Astrocyte of the hippocampus (primary cell): Measurements from ENCODE around the gene SCN4B.

ENCODE experiments used
- DNase-seq: peaks from one replicate; pipeline ENCODE4 v3.0.0; 2011; ENCODE audit warnings: low read depth, low spot score

The SCN4B gene

GRCh38 chr11:118152020-118152551, 537 bp downstream of the SCN4B start:
- peak; percentile 29 for DNase-seq

DNA sequence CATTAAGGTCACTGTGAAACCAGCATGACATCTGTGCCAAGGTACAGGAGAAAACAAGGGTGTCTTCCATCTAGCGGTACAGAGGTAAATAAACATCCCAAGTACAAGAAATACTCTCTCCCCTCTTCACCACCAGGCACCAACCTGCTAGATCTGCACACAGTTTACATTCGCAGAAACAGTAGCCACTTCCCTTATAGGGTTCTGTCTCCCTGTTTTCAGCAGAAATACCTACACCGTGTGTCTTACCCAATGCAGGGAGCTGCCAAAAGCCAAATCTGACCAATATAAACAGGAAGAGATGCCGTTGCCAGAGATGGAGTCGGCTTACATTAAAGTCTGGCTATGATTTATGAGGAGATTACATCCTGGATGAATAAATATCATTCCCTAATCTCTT, 1.2 kb downstream of the SCN4B start:
- peak; percentile 46 for DNase-seq

GRCh38 chr11:118149493-118149892, 3.1 kb downstream of the SCN4B start:
- no peak for DNase-seq

- DNase-seq, result peak; percentile 79
These were observed 3.8 kb downstream of the SCN4B start for GRCh38 chr11:118148856-118149255.

DNA sequence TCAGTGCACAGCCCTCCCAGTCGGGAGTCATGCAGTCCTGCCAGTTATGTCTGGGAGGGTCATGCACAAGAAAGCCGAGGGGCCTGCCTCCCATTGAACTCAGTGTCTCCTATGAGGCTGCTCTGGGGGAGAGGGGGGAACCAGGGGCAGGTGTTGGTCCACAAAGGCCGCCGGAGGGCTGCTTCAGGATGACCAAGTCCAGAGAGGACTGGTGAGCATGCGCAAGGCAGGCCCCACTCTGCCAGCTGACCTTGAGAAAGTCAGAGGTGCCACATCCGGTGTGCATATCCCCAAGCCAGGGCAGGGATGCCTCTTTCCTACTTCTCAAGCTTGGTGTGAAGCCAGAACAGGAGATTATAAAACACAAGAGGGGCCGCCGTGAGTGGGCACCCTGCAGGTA, 4.4 kb downstream of the SCN4B start:
- no peak for DNase-seq

GRCh38 chr11:118147502-118147901, 5.1 kb downstream of the SCN4B start:
- DNase-seq, result no peak

DNA sequence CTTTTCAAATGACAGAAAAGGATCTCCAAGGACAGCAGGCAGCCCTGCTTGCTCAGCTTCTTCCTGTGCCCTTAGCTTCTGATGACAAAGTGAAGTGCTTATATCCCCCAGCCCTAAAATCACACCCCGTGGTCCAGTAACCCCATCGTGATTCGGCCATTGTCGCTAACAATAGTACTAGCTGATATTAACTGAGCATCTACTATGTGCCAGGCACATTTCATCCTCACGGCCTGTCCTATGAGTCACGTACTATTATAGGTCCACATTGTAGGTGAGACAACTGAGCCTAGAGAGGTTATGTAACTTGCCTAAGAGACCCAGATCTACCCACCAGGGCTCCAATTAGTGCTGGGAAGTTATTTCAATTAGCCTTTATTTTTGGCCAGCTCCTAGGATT, 6.1 kb downstream of the SCN4B start:
- no peak for DNase-seq

GRCh38 chr11:118145285-118146227, 7.1 kb downstream of the SCN4B start:
- DNase-seq, result peak; percentile 88

DNA sequence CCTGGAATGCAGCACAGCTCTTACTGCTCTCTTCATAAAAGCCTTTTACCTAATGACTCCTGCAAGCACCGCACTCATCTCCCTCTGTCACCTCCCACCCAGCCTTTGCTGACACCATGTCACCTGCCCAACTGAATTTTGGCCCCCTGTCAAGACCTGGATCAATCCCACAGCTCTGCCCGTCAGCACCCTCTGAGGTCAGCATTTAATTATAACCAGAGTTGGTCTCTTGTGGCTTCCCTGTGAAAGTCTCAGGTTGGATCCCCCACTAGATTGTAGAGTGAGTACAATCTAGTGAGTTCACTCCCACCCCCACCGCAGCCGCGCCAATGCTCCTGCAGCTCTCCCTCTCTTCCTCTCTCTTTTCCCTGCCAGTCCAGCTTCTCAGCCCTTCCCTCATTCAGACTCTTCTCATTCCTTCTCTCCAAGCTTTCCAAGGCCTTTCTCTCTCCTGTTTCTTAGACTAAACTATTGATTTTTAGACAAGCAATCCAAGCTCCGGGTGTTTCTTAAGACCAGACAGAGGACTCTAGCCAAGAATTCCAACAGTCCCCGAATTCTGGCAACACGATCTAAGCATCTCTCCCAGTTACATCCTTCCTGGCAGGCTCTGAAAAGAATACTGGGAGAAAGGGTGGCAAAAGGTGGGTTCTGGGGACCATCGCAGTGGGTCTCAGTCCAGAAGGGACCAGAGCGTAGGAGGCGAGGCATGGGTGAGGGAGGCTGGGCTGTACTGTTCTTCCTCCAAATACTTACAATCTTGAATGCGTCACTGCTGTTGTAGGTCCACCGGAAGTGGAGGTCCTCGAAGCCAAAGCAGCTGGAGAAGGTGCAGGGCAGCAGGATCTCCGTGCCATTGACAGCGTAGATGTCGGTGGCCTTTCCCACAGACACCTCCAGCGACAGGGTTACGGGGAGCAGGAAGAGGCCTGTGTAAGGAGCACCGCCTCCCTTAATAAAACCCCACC, 8.0 kb downstream of the SCN4B start:
- DNase-seq, result no peak

- DNase-seq, result no peak
These were observed 8.9 kb downstream of the SCN4B start for GRCh38 chr11:118143661-118144185.

GRCh38 chr11:118142809-118143208, 9.8 kb downstream of the SCN4B start:
- DNase-seq, result no peak

- no peak for DNase-seq
These were observed 10.5 kb downstream of the SCN4B start for GRCh38 chr11:118142081-118142480.

- DNase-seq, result no peak
These were observed 13.0 kb downstream of the SCN4B start for GRCh38 chr11:118139578-118139977.

DNA sequence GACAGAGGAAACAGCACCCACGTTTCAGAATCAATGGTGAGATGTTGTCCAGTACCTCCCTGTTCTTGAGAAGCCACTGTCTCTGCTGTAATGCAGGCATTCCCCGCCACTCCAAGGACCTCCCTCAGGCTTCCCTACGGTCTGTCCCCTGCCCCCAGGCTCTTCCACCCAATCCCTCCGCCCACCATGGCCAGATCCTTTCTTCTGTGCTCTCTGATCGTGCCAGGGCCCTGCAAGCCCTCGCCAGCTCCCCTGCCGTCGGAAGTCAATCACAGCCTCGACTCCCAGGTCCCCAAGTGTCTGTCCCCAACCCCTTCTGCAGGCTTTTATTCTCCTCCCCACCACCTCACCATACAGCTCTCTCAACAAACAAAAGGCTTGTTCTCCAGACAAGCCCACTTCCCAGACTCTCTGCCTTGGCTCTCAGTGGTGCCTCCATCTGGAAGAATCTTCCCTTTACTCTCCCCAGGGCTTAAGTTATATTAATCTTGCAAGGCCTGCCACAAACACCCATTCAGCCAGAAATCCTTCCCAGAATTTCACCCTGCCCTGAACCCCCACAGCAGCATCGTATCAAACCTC, 13.7 kb downstream of the SCN4B start:
- no peak for DNase-seq

GRCh38 chr11:118136801-118137200, 15.8 kb downstream of the SCN4B start:
- DNase-seq, result no peak

GRCh38 chr11:118136341-118136740, 16.3 kb downstream of the SCN4B start:
- no peak for DNase-seq

DNA sequence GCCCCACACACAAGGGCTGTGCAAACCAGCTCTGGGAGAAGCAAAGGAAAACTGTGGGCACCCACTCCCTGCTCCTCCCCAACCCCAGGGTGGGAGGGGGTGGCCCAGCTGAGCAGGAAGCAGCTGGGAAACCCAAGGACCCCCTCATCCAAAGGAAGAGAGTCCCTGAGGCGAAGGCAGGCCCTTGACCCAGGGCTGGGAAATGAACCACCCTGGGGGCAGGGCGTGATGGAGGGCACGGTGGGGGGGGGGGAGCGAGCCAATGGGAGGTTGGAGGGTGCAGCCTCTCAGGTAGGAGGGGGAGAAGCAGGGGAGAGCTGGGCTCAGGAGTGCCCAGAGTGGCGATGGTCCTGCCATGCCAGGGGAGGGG, 16.8 kb downstream of the SCN4B start:
- no peak for DNase-seq

GRCh38 chr11:118135051-118135795, 17.4 kb downstream of the SCN4B start:
- DNase-seq, result no peak

DNA sequence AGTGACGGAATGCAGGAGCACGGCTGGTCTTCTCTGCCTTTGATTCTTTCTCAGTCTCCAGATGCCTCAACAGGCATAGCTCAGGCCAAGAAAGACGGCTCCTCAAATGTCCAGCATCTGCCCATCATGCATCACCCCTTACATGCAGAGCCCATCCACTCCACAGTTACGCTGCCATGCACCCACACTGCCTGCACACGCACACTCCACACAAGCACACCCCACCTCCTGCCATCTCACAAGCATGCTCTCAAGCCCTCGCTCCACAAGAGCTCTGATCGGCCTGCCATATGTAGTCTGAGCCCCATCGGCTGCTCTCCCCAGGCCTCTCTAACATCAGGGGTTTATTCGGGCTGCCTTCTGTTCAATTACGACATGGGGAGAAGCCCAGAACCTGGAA, 18.8 kb downstream of the SCN4B start:
- no peak for DNase-seq

GRCh38 chr11:118132385-118133151, 20.1 kb downstream of the SCN4B start:
- no peak for DNase-seq
